BJ (cell line): ENCODE data around the gene RASAL1. TPM values are rescaled to one million over a fixed set of nuclear protein-coding genes. Genes with fewer than 3 reads are reported as not detected.

Source experiments
- CTCF ChIA-PET: fragments of 350-600 bp; formaldehyde crosslinking; extraction: SDS; loops from one replicate; lab custom pipeline; 2021; ENCODE audit warnings: antibody characterized with exemption, inconsistent platforms; lab: Yijun Ruan, JAX
- POLR2A ChIA-PET: fragments of 300-600 bp; sonication (Branson Sonifier 250); formaldehyde crosslinking; extraction: SDS; loops from one replicate; lab custom pipeline; 2021; ENCODE audit warnings: antibody characterized with exemption; lab: Charles Lee
- DNase-seq: peaks from one replicate; pipeline ENCODE4 v3.0.0-alpha.2; 2011; ENCODE audit warnings: low read depth
- H3K27me3 ChIP-seq: 2 replicates; pipeline ENCODE4 v1.6.0; 2011; ENCODE audit warnings: low read length; ENCODE audit not compliant: control insufficient read depth, insufficient read depth
- H3K36me3 ChIP-seq: 2 replicates; pipeline ENCODE4 v1.5.1; 2011; ENCODE audit warnings: low read length; ENCODE audit not compliant: control insufficient read depth, insufficient read depth
- H3K4me3 ChIP-seq: 2 replicates; pipeline ENCODE4 v1.5.1; 2011; ENCODE audit warnings: low read depth, mild to moderate bottlenecking, control low read depth, low read length
- polyA plus RNA-seq: library from polyadenylated mRNA; depleted of rRNA; stranded (reverse); fragments of >200 nt; gene quantifications from 2 replicates; pipeline ENCODE4 v1.2.3, GENCODE V29; 2011
- TF ChIP-seq, protein P1 (sequence below): IDR thresholded peaks from 2 replicates; pipeline ENCODE4 v1.5.1; 2011; ENCODE audit warnings: low read depth, mild to moderate bottlenecking, control low read depth, inconsistent platforms, low read length, moderate library complexity; ENCODE audit not compliant: insufficient read depth

The RASAL1 gene
- polyA plus RNA-seq, 1 experiment: not detected

DNA sequence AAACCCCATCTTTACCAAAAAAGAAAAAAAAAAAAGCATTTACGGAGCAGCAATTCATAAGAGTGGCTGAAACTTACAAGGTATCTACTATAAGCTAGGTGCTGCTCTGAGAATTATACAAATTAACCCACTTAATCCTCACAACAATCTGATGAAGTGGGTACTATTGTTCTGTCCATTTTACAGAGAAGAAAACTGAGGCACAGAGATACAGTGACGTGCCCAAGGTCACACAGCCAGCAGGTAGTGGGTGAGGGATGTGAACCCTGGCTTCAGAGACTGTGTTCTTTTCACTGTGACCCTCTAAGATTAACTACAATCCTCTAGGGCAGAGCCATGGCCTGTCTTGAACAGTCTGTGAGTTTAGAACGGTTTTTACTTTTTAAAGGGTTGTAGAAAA lies 46.4 kb upstream of the RASAL1 start:
- TF ChIP-seq, protein P1, sequence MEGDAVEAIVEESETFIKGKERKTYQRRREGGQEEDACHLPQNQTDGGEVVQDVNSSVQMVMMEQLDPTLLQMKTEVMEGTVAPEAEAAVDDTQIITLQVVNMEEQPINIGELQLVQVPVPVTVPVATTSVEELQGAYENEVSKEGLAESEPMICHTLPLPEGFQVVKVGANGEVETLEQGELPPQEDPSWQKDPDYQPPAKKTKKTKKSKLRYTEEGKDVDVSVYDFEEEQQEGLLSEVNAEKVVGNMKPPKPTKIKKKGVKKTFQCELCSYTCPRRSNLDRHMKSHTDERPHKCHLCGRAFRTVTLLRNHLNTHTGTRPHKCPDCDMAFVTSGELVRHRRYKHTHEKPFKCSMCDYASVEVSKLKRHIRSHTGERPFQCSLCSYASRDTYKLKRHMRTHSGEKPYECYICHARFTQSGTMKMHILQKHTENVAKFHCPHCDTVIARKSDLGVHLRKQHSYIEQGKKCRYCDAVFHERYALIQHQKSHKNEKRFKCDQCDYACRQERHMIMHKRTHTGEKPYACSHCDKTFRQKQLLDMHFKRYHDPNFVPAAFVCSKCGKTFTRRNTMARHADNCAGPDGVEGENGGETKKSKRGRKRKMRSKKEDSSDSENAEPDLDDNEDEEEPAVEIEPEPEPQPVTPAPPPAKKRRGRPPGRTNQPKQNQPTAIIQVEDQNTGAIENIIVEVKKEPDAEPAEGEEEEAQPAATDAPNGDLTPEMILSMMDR: no peak
- no peak for DNase-seq
- Histone ChIP-seq H3K27me3 (no peaks in the 10 kb centered on the region), H3K36me3 (peaks cover 19% of the 10 kb centered on the region), H3K4me3 (no peak overlapping the region)
- ChIA-PET CTCF (interaction anchor here (0.6 to 1.6 kb wide), 2 partner anchors 8 to 16 kb away, joined by 4 to 6 read pairs; no protein-coding TSS in a partner anchor), POLR2A (no interaction called here)

DNA sequence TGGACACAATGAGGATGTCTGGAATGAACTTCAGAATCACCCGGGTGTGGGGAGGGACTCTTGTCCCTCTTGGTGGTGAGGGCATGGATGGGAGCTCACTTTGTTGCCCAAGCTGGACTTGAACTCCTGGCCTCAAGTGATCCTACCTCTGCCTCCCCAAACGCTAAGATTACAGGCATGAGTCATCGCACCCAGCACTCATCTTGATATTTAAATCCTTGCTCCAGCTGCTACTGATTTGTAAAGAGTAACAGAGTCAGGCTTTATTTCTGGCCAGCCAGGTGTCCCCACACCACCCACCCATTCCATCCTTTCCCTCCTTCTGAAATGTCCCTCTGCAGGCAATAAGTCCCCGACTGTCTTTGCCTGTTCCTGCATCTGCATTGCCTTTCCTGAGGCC lies 44.8 kb upstream of the RASAL1 start:
- ChIA-PET CTCF (interaction anchor here (7.5 kb wide), 1 partner anchor 130 kb away, joined by 65 read pairs; no protein-coding TSS in a partner anchor), POLR2A (no interaction called here)
- TF ChIP-seq, protein P1: no peak
- Histone ChIP-seq H3K27me3 (no peaks in the 10 kb centered on the region), H3K4me3 (no peak overlapping the region), H3K36me3 (peaks cover 23% of the 10 kb centered on the region)
- no peak for DNase-seq

DNA sequence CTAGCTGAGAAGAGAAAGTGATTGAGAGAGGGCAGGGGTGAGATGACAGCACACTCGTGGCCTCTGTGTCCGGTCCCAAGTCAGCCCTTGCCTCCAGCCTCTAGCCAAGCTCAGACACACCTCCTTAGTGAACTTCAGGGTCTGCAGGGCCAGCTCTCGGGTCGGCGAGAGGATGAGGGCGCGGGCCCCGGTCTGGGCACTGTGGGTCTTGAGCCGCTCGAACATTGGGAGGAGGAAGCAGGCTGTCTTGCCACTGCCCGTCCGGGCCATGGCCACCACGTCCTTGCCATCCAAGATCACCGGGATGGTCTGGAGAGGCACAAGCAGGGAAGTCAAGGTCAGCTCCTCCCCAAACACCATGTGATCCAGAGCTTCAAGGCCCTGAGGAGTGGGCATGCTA lies 43.5 kb upstream of the RASAL1 start:
- no peak for DNase-seq
- POLR2A ChIA-PET: no interaction called here

DNA sequence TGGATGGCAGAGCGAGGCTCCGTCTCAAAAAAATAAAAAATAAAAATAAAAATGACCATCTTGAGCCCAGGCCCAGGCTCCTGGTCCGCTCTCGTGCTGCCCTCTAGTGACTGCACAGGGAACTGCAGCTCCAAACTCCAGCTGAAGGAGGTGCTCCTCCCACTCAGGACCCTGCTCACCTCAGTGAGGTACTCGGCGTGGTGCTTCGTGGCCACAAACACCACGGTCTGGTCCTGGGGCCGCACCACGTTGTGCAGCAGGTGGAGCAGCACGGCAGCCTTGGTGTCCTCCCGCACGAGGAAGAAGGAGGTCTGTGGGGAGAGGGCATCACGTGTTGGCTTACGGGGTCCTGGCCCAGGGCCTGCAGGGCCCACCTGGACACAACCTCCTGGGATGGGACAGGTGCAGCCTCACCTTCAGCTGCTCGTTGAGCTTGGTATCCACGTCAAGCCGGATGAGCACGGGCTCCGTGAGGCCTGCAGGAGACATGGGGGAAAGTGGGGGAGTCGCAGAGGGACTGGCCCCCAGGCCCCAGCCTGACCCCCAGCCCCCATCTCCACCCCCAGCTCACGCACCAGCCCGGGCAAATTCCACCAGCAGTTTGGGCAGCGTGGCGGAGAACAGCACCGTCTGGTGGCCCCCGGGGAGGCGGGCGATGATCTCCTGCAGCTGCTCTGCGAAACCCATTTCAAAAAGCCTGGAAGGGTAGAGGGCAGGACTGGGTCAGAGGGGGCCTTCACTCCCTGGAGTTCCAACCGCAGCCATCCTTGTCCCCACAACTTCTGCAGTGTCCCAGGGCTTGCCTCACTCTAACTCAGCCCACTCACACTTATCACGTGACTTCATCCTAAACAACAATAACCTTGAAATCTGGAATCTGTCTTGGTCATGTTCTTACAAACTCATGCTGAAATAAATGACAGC lies 39.2 kb upstream of the RASAL1 start:
- Histone ChIP-seq H3K36me3 (peaks cover 44% of the 10 kb centered on the region), H3K27me3 (no peaks in the 10 kb centered on the region), H3K4me3 (no peak overlapping the region)
- POLR2A ChIA-PET: interaction anchor here (0.6 kb wide), 1 partner anchor 117 kb away, joined by 3 read pairs; no protein-coding TSS in a partner anchor
- DNase-seq: no peak
- TF ChIP-seq, protein P1: peak; percentile 99
- CTCF ChIA-PET: interaction anchor here (0.6 to 7.5 kb wide), 25 partner anchors 8 to 1450 kb away, joined by 3 to 65 read pairs (median 4); partner anchors contain the start of genes CFAP73 and RITA1

More for the DNA sequence above, 43.5 kb upstream of the RASAL1 start:
- CTCF ChIA-PET: interaction anchor here (7.5 kb wide), 1 partner anchor 129 kb away, joined by 65 read pairs; no protein-coding TSS in a partner anchor
- TF ChIP-seq, protein P1: no peak
- Histone ChIP-seq H3K36me3 (peaks cover 26% of the 10 kb centered on the region), H3K4me3 (no peak overlapping the region), H3K27me3 (no peaks in the 10 kb centered on the region)

DNA sequence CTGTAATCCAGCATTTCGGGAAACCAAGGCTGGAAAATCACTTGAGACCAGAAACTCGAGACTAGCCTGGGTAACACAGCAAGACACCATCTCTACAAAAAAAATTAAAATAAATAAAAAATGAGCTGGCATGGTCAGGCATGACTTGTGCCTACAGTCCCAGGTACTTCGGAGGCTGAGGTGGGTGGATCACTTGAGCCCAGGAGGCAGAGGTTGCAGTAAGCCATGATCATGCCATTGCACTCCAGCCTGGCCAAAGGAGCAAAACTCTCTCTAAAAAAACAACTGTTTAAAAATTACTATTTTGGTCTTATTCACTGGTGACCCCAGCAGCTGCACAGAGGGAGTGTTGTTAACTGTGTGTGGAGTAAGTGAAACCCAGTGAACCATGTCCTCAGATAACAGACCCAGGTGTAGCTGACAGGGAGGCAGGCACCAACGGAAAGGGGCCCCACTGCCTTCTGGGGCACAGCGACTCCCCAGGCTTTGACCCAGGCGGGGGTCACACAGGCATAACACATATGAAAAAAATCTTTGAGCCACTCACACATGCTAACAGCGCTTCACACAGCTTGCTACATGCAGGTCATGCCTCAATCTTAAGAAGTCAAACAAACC lies 37.6 kb upstream of the RASAL1 start:
- Histone ChIP-seq H3K27me3 (no peaks in the 10 kb centered on the region), H3K36me3 (peaks cover 38% of the 10 kb centered on the region), H3K4me3 (no peak overlapping the region)
- ChIA-PET CTCF (interaction anchor here (0.8 to 7.5 kb wide), 13 partner anchors 8 to 181 kb away, joined by 3 to 65 read pairs (median 6); no protein-coding TSS in a partner anchor), POLR2A (no interaction called here)
- TF ChIP-seq, protein P1: no peak
- no peak for DNase-seq
